Vagina (tissue), 2 donors: Measurements from ENCODE around the gene NEDD9.

Experiments
- POLR2A ChIP-seq, 2 donors: fragments of 450-650 bp; IDR thresholded peaks; one replicate each; pipeline ENCODE4 v1.6.1; 2017; ENCODE audit warnings: antibody characterized with exemption in 2 of 2, mild to moderate bottlenecking in 2 of 2, moderate library complexity in 2 of 2
- POLR2AphosphoS5 ChIP-seq, 2 donors: sonication (generic); formaldehyde crosslinking; IDR thresholded peaks; one replicate each; pipeline ENCODE4 v1.9.0; 2017; ENCODE audit warnings: antibody characterized with exemption in 2 of 2, mild to moderate bottlenecking in 2 of 2, low read depth in 1 of 2; ENCODE audit not compliant: insufficient read depth in 1 of 2
- TF ChIP-seq, protein P1 (sequence below), 3 experiments: fragments of 450-650 bp in 2 of 3; fragments of 200-600 bp in 1 of 3; sonication (generic) in 1 of 3; IDR thresholded peaks; one replicate each; pipeline ENCODE4 v1.5.1; 2017 to 2019; ENCODE audit warnings: antibody characterized with exemption in 3 of 3, mild to moderate bottlenecking in 2 of 3, moderate library complexity in 2 of 3

- no peak for TF ChIP-seq POLR2A (IDR thresholded peaks at IDR 0.05)
- TF ChIP-seq, protein P1, sequence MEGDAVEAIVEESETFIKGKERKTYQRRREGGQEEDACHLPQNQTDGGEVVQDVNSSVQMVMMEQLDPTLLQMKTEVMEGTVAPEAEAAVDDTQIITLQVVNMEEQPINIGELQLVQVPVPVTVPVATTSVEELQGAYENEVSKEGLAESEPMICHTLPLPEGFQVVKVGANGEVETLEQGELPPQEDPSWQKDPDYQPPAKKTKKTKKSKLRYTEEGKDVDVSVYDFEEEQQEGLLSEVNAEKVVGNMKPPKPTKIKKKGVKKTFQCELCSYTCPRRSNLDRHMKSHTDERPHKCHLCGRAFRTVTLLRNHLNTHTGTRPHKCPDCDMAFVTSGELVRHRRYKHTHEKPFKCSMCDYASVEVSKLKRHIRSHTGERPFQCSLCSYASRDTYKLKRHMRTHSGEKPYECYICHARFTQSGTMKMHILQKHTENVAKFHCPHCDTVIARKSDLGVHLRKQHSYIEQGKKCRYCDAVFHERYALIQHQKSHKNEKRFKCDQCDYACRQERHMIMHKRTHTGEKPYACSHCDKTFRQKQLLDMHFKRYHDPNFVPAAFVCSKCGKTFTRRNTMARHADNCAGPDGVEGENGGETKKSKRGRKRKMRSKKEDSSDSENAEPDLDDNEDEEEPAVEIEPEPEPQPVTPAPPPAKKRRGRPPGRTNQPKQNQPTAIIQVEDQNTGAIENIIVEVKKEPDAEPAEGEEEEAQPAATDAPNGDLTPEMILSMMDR (IDR thresholded peaks at IDR 0.05), result no peak
- TF ChIP-seq POLR2AphosphoS5 (IDR thresholded peaks at IDR 0.05; ENCODE audit: insufficient read depth in 1 of 2, low read depth in 1 of 2), result no peak
These were observed 50.9 kb downstream of the NEDD9 start for GRCh38 chr6:11181478-11182136.
